Cardiac fibroblast (primary cell): ENCODE measurements around the gene MATCAP1.

Experiments used
- DNase-seq, 2 donors: peaks; one replicate each; pipeline versions ENCODE4 v3.0.0 to v3.0.0-alpha.2; 2010; ENCODE audit warnings: low read depth in 2 of 2
- H3K4me3 ChIP-seq, 2 donors: replicated peaks in 1 of 2; 1 replicate in 1 of 2; 2 replicates in 1 of 2; pipeline ENCODE4 v1.5.1; 2011; ENCODE audit warnings: low read depth in 2 of 2, low read length in 2 of 2, mild to moderate bottlenecking in 2 of 2, moderate library complexity in 1 of 2
- CTCF ChIP-seq: IDR thresholded peaks from one replicate; pipeline ENCODE4 v1.5.1; 2011; ENCODE audit warnings: low read depth, mild to moderate bottlenecking, low read length, inconsistent platforms

MATCAP1 gene

GRCh38 chr16:67170949-67171649, 12.7 kb downstream of the MATCAP1 start:
- no peak for DNase-seq
- H3K4me3 ChIP-seq: peak overlapping the region; percentile 23 to 44
- no peak for TF ChIP-seq CTCF

- DNase-seq: peak; percentile 78 to 92
- TF ChIP-seq CTCF: peak; percentile 23
- H3K4me3 ChIP-seq: peak within 1 kb of the TSS; percentile 32 to 44
Measured at GRCh38 chr16:67170168-67170948, 13.4 kb downstream of the MATCAP1 start, which contains the start of gene NOL3. Gene NOL3, plus strand, starts transcription at chr16:67170538.

DNA sequence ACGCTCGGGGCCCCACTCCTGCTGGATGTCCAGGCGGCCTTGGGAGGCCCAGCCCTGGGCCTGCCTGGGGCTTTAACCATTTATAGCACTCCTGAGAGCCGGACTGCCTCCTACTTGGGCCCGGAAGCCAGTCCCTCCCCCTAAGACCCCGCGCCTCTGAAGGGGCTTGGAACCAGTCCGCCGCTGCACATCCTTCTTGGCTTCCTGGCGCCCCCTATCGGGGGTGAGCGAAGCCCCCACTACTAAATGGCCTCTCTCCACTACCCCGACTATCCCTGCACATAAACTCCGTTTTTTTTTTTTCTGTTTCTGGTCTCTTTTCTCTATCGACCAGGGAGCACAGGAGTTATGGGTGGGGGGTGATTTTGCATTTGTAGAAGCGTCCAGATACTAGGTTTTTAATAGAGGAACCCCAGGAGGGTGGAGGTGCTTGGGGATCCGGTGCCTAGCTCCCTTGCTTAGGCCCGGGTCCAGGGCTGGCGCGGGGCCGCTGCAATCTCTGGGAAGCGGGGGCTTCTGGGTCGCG, 14.1 kb downstream of the MATCAP1 start:
- TF ChIP-seq CTCF: peak; percentile 66
- DNase-seq: peak in 1 of 2 donors; percentile 32
- H3K4me3 ChIP-seq: peak overlapping the region; percentile 32 to 44

GRCh38 chr16:67169011-67169451, 14.7 kb downstream of the MATCAP1 start:
- no peak overlapping the region for H3K4me3 ChIP-seq
- TF ChIP-seq CTCF: no peak
- DNase-seq: no peak

DNA sequence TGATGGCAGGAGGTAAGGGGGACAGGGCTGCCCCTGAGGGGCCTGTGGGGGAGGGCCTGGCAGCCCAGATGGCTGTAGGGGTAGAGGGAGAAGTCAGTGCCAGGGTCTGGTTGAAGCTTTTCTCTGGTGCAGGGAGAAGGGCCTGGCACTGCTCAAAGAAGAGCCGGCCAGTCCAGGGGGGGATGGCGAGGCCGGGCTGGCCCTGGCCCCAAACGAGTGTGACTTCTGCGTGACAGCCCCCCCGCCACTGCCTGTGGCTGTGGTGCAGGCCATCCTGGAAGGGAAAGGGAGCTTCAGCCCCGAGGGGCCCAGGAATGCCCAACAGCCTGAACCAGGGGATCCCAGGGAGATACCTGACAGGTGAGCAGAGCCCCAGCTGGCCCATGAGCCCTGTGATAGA, 16.2 kb downstream of the MATCAP1 start:
- no peak for TF ChIP-seq CTCF
- H3K4me3 ChIP-seq: no peak overlapping the region
- DNase-seq: no peak

DNA sequence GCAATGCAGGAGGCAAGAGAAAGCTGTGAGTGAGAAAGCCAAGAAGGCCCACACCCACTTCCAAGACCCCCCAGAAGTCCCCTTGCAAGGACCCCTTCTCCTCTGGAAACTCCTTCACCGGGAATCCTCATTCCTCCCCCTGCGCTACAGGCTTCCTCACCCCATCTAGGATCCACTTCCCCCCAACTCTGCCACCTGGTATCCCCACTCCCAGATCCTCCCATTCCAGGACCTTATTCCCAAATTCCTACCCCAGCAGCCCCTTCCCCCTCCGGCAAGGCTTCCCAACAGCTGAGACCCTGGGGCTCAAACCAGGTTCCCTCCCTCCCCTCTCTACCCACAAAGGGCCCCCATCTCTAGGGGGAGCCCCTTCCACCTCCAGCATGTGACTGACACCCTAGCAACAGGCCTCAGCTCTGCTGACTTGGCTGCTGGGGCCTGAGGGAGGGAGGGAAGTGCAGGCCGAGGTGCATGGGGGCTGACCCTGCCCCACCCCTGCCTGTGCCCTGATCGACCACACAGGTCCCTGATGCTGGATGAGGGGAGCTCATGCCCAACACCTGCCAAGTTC, 17.1 kb downstream of the MATCAP1 start:
- no peak for DNase-seq
- TF ChIP-seq CTCF: no peak
- no peak overlapping the region for H3K4me3 ChIP-seq
